K562 (cell line): ENCODE results near the gene NAT9. TPM values are rescaled to one million over a fixed set of nuclear protein-coding genes. Genes with fewer than 3 reads are reported as not detected.
A peak's percentile ranks its signal among the peaks of the same experiment; 100 is the strongest.

ENCODE experiments used
- ARID4B ChIP-seq: sonication (generic); formaldehyde crosslinking; IDR thresholded peaks from 2 replicates; pipeline ENCODE4 v1.8.0; 2022; ENCODE audit warnings: mild to moderate bottlenecking, missing genetic modification reagents
- ETS1 ChIP-seq: conservative IDR thresholded peaks from 2 replicates; pipeline ENCODE4 v1.6.1; 2011; ENCODE audit warnings: low read depth, mild to moderate bottlenecking, low read length; ENCODE audit not compliant: control insufficient read depth
- HLTF ChIP-seq: fragments of 450-650 bp; IDR thresholded peaks from 2 replicates; pipeline ENCODE4 v1.6.1; 2016
- MGA ChIP-seq: fragments of 450-650 bp; IDR thresholded peaks from 2 replicates; pipeline ENCODE4 v1.6.1; 2016; ENCODE audit warnings: mild to moderate bottlenecking, moderate library complexity
- PATZ1 ChIP-seq: fragments of 250-450 bp; sonication (Bioruptor Pico); IDR thresholded peaks from 2 replicates; pipeline ENCODE4 v1.5.0; 2020; ENCODE audit warnings: mild to moderate bottlenecking, borderline replicate concordance
- U2AF2 ChIP-seq: fragments of 200-400 bp; formaldehyde crosslinking; optimal IDR thresholded peaks from 2 replicates; pipeline ENCODE3; 2017; ENCODE audit warnings: low read depth, mild to moderate bottlenecking, low read length
- polyA plus RNA-seq, 8 experiments: library from polyadenylated mRNA; depleted of rRNA in 4 of 8; stranded (reverse) in 5 of 8; unstranded in 3 of 8; fragments of >200 nt; fragmentation: Nextera tagmentation in 2 of 8; fragmentation: Illumina TruSeq in 1 of 8; extraction: Ambion mirVana in 2 of 8; extraction: Trizol in 1 of 8; gene quantifications; 2 replicates each; pipeline versions ENCODE4 v1.2.1 to v1.2.3, GENCODE V29; 2011 to 2014; ENCODE audit warnings: inconsistent platforms in 1 of 8, missing spikeins in 1 of 8
- total RNA-seq, 7 experiments: library from RNA; depleted of rRNA in 6 of 7; stranded (reverse); fragments of >200 nt in 6 of 7; fragmentation: Illumina TruSeq in 2 of 7; extraction: Trizol in 2 of 7; gene quantifications; 2 replicates each; pipeline versions ENCODE4 v1.2.1 to v1.2.3, GENCODE V29; 2011 to 2021; ENCODE audit warnings: low replicate concordance in 1 of 7

NAT9 gene
- total and polyA plus RNA-seq, 9 of the 15 experiments (the other 6 are each of a cell fraction or from before 2014, with no cell fraction given), result 4.2 to 63.6 (median 40.8) TPM

GRCh38 chr17:74744714-74745547, 31.2 kb downstream of the NAT9 start (continued):
- TF ChIP-seq MGA (no peak), HLTF (0 out of 2 replicates have a peak, but pooled peaks have one; percentile 41), U2AF2 (no peak), ARID4B (0 out of 2 replicates have a peak, but pooled peaks have one; percentile 49), ETS1 (no peak), PATZ1 (CRISPR knock-in tag) (no peak)
